CD4-positive, alpha-beta T cell treated with Interleukin-17A for 4 hours (primary cell): ENCODE results near the gene TBC1D1.

Experiments used
- DNase-seq: peaks from one replicate; pipeline ENCODE4 v3.0.0-alpha.2; 2020; ENCODE audit warnings: mixed read lengths

TBC1D1 gene

DNA sequence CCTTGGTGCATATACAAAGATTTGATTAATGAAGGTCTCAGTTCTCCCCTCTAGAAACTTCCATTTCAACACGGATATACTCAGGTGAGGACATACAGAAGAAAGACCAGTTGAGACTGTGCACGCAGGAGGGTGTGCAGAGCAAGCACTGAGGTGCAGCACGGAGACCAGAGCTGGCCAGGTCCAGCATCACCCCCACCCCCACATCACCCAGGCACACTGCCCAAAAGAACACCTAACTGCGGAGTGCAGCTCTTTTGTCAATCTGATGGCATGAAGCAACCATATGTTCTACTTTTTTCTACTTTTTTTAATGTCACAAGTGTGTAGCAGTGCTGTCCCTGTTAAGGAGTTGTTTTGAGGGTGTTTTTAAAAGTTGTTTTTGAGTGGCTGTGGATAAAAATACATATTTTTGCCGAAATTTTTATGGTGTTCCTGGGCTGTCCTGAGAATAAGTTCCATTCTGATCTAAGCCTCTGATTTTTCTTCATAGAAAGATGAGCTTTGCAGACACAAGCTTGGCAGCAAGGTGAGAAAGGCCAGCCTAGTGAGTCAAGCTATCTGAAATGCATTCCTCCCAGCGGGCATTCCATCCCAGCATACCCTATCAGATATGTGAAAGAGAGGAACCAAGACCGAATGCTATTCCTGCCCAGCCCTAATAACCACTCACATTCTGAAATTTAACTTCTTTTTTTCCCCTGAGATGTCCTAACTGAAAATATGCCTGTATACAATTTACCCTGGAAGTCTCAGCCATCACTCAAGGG, 243.0 kb downstream of the TBC1D1 start:
- no peak for DNase-seq

DNA sequence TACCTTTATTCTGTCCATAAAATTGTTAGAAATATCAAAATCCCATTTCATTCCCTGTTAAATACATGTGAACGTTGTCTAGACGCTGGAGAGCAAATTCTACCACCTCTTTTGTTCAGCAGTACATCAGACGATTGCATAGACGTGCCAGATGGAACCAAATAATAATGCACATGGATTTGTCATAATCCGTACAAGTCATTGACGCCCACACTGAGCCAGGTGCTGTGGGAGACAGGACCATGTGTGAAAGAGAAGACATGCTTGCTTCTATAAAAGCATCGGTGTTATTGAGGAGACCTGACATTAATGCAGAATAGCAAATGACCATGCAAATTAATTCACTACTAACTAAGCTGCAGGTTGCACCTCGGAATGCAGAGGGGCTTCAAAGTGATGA, 244.3 kb downstream of the TBC1D1 start:
- no peak for DNase-seq

GRCh38 chr4:38136604-38137003, 245.7 kb downstream of the TBC1D1 start:
- DNase-seq = no peak

DNA sequence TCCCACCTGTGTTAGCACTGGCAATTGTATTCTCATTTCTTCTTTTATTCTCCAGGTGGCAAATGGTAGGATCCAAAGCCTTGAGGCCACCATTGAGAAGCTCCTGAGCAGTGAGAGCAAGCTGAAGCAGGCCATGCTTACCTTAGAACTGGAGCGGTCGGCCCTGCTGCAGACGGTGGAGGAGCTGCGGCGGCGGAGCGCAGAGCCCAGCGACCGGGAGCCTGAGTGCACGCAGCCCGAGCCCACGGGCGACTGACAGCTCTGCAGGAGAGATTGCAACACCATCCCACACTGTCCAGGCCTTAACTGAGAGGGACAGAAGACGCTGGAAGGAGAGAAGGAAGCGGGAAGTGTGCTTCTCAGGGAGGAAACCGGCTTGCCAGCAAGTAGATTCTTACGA, 246.2 kb downstream of the TBC1D1 start:
- DNase-seq = no peak

- no peak for DNase-seq
Measured at GRCh38 chr4:38138363-38138762, 247.5 kb downstream of the TBC1D1 start.

GRCh38 chr4:38139187-38139586, 248.3 kb downstream of the TBC1D1 start:
- no peak for DNase-seq

DNA sequence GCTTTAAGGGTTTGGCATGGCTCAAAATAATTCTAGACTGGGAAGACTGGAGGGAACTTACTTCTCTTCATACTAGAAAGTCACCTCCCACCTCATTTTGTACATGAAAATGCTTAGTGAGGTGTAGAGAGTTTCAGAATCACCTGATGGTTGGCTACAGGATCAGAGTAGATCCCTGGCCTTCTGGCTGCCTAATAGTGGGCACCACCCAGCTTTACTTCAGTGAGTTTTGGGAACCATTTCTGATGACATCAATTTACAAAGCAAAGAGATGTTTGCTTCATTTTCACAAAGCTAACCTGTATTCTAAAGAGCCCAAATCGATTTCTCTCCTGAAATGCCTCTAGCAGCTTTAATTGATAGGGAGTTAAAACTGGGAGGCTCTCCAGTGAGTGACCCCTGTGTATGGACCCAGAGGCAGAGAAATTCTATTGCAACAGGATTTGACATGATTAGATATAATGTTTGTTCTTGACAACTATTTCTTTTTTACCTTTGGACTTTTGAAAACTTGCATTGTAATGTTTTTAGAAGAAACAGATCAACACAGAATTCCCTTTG, 249.8 kb downstream of the TBC1D1 start:
- DNase-seq = no peak

- no peak for DNase-seq
Measured at GRCh38 chr4:38141808-38142500, 251.1 kb downstream of the TBC1D1 start.

- DNase-seq = no peak
Measured at GRCh38 chr4:38144031-38144430, 253.1 kb downstream of the TBC1D1 start.

GRCh38 chr4:38145033-38145678, 254.3 kb downstream of the TBC1D1 start:
- no peak for DNase-seq

GRCh38 chr4:38145741-38146140, 254.9 kb downstream of the TBC1D1 start:
- DNase-seq = no peak

- no peak for DNase-seq
Measured at GRCh38 chr4:38146383-38146782, 255.5 kb downstream of the TBC1D1 start.

GRCh38 chr4:38149472-38149996, 258.6 kb downstream of the TBC1D1 start:
- DNase-seq = no peak

- no peak for DNase-seq
Measured at GRCh38 chr4:38149997-38150671, 259.2 kb downstream of the TBC1D1 start.

DNA sequence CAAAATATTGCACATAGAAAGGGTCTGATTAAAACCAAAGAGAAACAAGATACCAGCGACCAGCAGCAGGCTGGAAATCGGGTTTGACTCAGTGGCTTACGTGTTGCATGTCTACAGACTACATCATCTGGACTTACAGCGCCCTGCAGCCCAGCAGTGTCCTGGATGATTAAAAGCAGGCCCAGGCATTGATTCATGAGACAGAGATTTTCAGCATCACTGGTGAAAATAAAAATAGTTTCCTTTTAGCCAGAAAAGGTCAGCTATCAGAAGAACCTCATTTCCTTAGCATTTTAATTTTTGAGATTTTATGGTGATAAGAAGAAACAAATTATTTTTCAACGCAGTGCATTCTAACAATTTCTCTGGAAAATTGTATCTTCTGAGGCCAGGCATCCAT, 259.9 kb downstream of the TBC1D1 start:
- no peak for DNase-seq

DNA sequence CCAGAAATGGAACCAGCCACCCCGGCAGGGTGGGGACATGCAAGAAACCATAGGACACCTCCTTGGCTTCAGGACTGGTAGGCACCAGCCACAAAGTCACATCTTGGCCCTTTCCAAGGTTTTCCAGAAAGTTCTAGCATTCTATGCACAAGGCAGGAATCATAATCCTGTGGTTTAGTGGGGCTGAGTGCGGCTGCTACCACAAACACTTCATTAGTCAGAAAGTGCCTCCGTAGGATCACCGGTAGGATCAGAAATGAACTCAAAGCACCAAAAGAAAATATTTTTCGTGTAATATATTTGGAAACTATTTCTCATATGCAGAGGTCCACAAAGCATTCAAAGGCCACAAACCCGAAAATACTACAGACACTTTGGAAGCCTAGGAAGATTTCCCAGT, 261.0 kb downstream of the TBC1D1 start:
- no peak for DNase-seq

GRCh38 chr4:38152305-38152704, 261.4 kb downstream of the TBC1D1 start:
- DNase-seq = no peak

GRCh38 chr4:38152721-38153386, 262.0 kb downstream of the TBC1D1 start:
- no peak for DNase-seq

DNA sequence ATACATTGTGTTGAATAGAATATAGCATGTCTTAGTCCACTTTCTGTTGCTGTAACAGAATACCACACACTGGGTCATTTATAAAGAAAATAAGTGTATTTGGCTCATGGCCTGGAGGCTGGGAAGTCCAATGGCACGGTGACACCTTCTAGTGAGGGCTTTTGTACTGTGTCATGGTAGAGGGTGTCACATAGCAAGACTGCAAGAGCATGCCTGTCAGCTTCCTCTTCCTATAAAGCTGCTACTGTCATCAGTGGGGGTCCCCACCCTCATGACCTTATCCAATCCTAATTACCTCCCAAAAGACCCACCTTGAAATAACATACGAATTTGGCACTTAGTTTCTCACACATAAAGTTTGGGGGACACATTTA, 262.5 kb downstream of the TBC1D1 start:
- DNase-seq = no peak

- peak; percentile 17 for DNase-seq
Measured at GRCh38 chr4:38154252-38154651, 263.4 kb downstream of the TBC1D1 start.

DNA sequence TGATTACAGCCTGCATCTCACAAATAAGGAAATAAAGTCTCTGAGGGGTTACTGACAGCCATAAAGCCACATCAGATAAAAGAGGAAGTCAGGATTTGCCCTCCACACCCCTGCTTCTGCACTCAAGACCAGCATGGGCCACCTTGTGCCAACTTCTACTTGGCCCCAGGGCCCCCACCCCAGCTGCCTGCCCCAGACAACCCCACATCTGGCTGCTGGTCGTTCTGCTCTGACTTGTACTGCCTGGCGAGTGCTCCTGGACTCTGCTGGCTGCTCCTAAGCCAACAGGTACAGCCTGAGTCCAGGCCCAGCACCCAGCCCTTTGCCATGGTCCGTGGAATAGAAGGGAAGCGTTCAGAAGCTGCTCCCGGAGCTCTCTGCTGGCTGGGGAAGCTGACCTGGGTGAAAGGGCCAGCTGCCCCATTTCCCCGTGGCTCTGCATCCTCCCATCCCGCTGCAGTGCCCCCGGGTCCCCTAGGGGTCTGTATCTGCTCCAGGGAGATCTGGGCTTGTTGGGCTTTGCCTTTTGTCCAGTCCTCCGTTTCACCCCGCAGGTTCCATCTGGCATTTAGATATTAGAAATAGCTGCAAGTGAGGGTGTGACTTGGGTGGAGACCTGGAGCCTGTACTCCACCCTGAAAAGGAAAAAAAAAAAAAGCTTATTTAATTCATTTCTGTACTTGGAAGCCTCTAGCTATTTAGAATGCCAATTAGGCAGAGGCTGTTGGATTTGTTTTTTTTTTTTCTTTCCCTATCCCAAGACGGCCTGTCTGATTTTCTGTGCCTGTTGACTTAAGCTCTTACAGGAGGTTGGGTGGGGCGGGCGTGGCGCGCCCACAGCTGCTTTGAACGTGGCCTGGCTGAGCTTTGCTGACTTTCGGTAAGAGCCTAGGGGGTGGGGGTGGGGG, 264.1 kb downstream of the TBC1D1 start:
- peak; percentile 59 for DNase-seq
